LNCAP (cell line): Measurements from ENCODE around the gene PIEZO1.

Experiments
- TF ChIP-seq, protein P1 (sequence below): fragments of 450-650 bp; IDR thresholded peaks from 2 replicates; pipeline ENCODE4 v1.5.1; 2017; ENCODE audit warnings: mild to moderate bottlenecking

PIEZO1 gene

GRCh38 chr16:88692861-88693260, 92.2 kb downstream of the PIEZO1 start:
- TF ChIP-seq, protein P1, sequence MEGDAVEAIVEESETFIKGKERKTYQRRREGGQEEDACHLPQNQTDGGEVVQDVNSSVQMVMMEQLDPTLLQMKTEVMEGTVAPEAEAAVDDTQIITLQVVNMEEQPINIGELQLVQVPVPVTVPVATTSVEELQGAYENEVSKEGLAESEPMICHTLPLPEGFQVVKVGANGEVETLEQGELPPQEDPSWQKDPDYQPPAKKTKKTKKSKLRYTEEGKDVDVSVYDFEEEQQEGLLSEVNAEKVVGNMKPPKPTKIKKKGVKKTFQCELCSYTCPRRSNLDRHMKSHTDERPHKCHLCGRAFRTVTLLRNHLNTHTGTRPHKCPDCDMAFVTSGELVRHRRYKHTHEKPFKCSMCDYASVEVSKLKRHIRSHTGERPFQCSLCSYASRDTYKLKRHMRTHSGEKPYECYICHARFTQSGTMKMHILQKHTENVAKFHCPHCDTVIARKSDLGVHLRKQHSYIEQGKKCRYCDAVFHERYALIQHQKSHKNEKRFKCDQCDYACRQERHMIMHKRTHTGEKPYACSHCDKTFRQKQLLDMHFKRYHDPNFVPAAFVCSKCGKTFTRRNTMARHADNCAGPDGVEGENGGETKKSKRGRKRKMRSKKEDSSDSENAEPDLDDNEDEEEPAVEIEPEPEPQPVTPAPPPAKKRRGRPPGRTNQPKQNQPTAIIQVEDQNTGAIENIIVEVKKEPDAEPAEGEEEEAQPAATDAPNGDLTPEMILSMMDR, result no peak

DNA sequence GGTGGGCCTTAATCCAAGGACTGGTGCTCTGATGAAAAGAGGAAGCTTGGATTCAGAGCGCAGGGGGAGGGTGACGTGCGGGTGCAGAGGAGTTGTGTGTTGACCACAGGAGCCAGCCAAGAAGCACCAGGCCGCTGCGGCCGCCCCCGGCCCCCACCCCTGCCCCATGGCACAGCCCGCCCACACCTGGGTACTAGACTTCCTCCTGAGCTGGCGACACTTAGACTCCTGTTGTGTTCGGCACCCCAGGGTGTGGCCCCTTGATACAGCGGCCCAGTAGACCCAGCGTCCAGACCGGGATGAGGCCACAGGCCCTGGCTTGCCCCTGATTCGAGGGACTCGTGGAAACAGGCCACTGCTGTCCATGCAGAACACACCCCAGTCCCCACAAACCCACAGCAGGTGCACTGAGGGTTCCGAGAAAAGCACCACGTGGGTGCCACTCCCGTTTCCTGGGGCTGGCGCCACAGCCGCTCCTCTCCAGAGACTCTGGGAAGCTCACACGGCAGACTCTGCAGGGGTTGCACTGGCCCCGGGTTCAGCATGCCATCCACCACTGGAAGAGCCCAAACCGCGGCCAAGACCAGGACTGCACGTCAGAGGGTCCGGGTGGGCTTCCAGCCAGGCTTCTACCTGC, 93.0 kb downstream of the PIEZO1 start:
- TF ChIP-seq, protein P1, result no peak

- TF ChIP-seq, protein P1, result no peak
Measured at GRCh38 chr16:88691129-88691813, 93.7 kb downstream of the PIEZO1 start.

GRCh38 chr16:88690341-88691128, 94.5 kb downstream of the PIEZO1 start:
- TF ChIP-seq, protein P1, result no peak

GRCh38 chr16:88688013-88688778, 96.8 kb downstream of the PIEZO1 start:
- TF ChIP-seq, protein P1, result no peak

- TF ChIP-seq, protein P1, result no peak
Measured at GRCh38 chr16:88687676-88688012, 97.4 kb downstream of the PIEZO1 start.

DNA sequence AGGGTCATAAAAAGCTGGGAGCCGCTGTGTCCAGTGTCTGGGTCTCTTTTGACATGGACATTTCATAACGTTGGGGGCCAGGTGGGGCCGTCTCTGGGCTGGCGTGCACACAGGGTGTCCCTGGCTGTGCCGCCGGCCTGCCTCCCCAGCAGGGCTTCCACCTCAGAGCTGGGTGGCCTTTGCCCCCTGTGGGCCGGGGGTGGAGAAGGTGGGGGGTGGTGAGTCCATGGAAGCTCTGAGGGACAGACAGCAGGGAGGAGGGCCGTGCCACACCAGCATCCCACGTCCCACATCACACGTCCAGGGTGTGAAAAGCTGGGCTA, 97.8 kb downstream of the PIEZO1 start:
- TF ChIP-seq, protein P1, result no peak
